Hair follicular keratinocyte (primary cell): Measurements from ENCODE around the gene AKAP12. TPM values are rescaled to one million over a fixed set of nuclear protein-coding genes. Genes with fewer than 3 reads are reported as not detected.

Experiments
- total RNA-seq: library from RNA; depleted of rRNA; stranded (reverse); fragments of >200 nt; gene quantifications from 2 replicates; pipeline ENCODE4 v1.2.3, GENCODE V29; 2015

AKAP12 gene
- total RNA-seq, result 3.2 and 10.9 TPM in 2 replicates

DNA sequence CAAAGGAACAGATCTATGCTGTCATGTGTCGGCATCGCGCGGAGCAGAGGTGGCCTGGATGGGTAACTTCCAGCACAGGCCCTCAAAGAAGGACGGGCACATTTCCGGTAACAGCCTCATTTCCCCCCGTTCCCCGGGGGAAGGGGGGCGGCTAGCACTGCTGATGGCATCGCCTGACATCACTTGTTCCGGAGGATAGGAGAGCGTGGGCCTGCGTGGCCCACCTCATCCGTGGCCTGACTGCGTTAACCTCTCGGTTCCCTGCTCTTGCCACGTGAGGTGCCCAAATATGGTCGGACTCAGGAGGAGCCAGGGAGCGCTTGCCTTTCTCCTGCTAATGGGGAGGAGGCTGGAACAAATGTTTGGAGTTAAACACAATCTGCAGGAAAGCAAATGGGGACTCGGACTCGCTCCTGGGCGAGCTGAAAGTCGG, at the start of gene AKAP12:
AKAP12 (plus strand) TSS at position 365 of the 433 bp plus-strand sequence. CDS start 596 bp downstream, outside the sequence.

GRCh38 chr6:151391471-151392413, 152.0 kb downstream of the AKAP12 start, which contains the start of gene ZBTB2:
Gene ZBTB2 (minus strand): TSS chr6:151391559. CDS start chr6:151373637, 17,922 bp downstream.

Other genes starting within 250 kb of the AKAP12 start
- gene ZBTB2, start 151.6 kb downstream of the AKAP12 start, total RNA-seq, result 8.9 and 9.9 TPM in 2 replicates
- gene RMND1, start 212.2 kb downstream of the AKAP12 start, total RNA-seq, result 28.4 and 41.6 TPM in 2 replicates